GM23338 (cell line): ENCODE results near the gene PAX3. TPM values are rescaled to one million over a fixed set of nuclear protein-coding genes. Genes with fewer than 3 reads are reported as not detected.

ENCODE experiments used
- ATAC-seq: fragments of 200-7000 bp; cut with Tn5 transposase; 3 replicates; pipeline ENCODE4 v1.9.1; 2020
- DNase-seq: peaks from one replicate; pipeline ENCODE4 v3.0.0-alpha.2; 2015; ENCODE audit warnings: low spot score
- H2AFZ ChIP-seq: fragments of 200-600 bp; sonication (generic); 2 replicates; pipeline ENCODE4 v1.8.0; 2016; ENCODE audit warnings: antibody characterized with exemption, mild to moderate bottlenecking, moderate library complexity
- H3F3A ChIP-seq: fragments of 200-600 bp; sonication (generic); replicated peaks from 2 replicates; pipeline ENCODE4 v1.8.0; 2017; ENCODE audit warnings: antibody characterized with exemption, mixed run types, low read depth
- H3K27ac ChIP-seq: fragments of 200-600 bp; sonication (generic); 2 replicates; pipeline ENCODE4 v1.6.1; 2016; ENCODE audit warnings: low read depth
- H3K27me3 ChIP-seq: fragments of 200-600 bp; sonication (generic); 2 replicates; pipeline ENCODE4 v1.8.0; 2016; ENCODE audit warnings: mild to moderate bottlenecking, mixed run types, moderate library complexity; ENCODE audit not compliant: insufficient read depth
- H3K36me3 ChIP-seq: fragments of 200-600 bp; sonication (generic); 2 replicates; pipeline ENCODE4 v1.8.0; 2016; ENCODE audit warnings: mild to moderate bottlenecking; ENCODE audit not compliant: insufficient read depth
- H3K4me1 ChIP-seq: fragments of 200-600 bp; sonication (generic); 2 replicates; pipeline ENCODE4 v1.8.0; 2016; ENCODE audit warnings: mild to moderate bottlenecking, moderate library complexity; ENCODE audit not compliant: insufficient read depth
- H3K4me2 ChIP-seq: fragments of 200-600 bp; sonication (generic); 2 replicates; pipeline ENCODE4 v1.7.1; 2017; ENCODE audit warnings: mixed run types
- H3K4me3 ChIP-seq: fragments of 200-600 bp; sonication (generic); 2 replicates; pipeline ENCODE4 v1.6.1; 2016; ENCODE audit warnings: mixed run types
- H3K79me2 ChIP-seq: fragments of 200-600 bp; sonication (generic); replicated peaks from 2 replicates; pipeline ENCODE4 v1.8.0; 2017; ENCODE audit warnings: mild to moderate bottlenecking; ENCODE audit not compliant: insufficient read depth
- H3K9me2 ChIP-seq: fragments of 200-600 bp; sonication (generic); 2 replicates; pipeline ENCODE4 v1.8.0; 2017; ENCODE audit not compliant: insufficient read depth
- H4K20me1 ChIP-seq: fragments of 200-600 bp; sonication (generic); replicated peaks from 2 replicates; pipeline ENCODE4 v1.8.0; 2017; ENCODE audit warnings: mild to moderate bottlenecking; ENCODE audit not compliant: insufficient read depth
- H3K27ac Mint-ChIP-seq: 2 replicates; pipeline ENCODE4 v1.8.0; 2020; ENCODE audit warnings: inconsistent platforms, mild to moderate bottlenecking, moderate library complexity, mixed read lengths
- H3K27me3 Mint-ChIP-seq: 3 replicates; pipeline ENCODE4 v1.8.0; 2022; ENCODE audit warnings: low read depth, mild to moderate bottlenecking, moderate library complexity, mixed read lengths, inconsistent platforms; ENCODE audit not compliant: insufficient read depth, poor library complexity
- H3K36me3 Mint-ChIP-seq: 3 replicates; pipeline ENCODE4 v1.8.0; 2021; ENCODE audit warnings: low read depth, mild to moderate bottlenecking, inconsistent platforms, moderate library complexity, mixed read lengths
- H3K4me1 Mint-ChIP-seq: 3 replicates; pipeline ENCODE4 v1.8.0; 2020; ENCODE audit warnings: mild to moderate bottlenecking, inconsistent platforms, mixed read lengths
- H3K4me3 Mint-ChIP-seq: 3 replicates; pipeline ENCODE4 v1.8.0; 2021; ENCODE audit warnings: moderate library complexity, mild to moderate bottlenecking, inconsistent platforms, mixed read lengths
- H3K9me3 Mint-ChIP-seq: 3 replicates; pipeline ENCODE4 v1.8.0; 2020; ENCODE audit warnings: moderate library complexity, mild to moderate bottlenecking, inconsistent platforms, mixed read lengths
- CREB1 ChIP-seq: fragments of 250-450 bp; sonication (Bioruptor Pico); IDR thresholded peaks from 2 replicates; pipeline ENCODE4 v1.5.0; 2020; ENCODE audit warnings: low read depth, mild to moderate bottlenecking, moderate library complexity
- POLR2AphosphoS5 ChIP-seq: IDR thresholded peaks from 2 replicates; pipeline ENCODE4 v1.6.1; 2016; ENCODE audit warnings: antibody characterized with exemption, low read depth
- polyA plus RNA-seq: library from polyadenylated mRNA; unstranded; fragments of >200 nt; fragmentation: Nextera tagmentation; extraction: Ambion mirVana; gene quantifications from 2 replicates; pipeline ENCODE4 v1.2.1, GENCODE V29; 2016
- total RNA-seq: library from RNA; depleted of rRNA; stranded (reverse); fragments of >200 nt; shearing (Covaris generic); gene quantifications from 2 replicates; pipeline ENCODE4 v1.2.3, GENCODE V29; 2014
- TF ChIP-seq, protein P1 (sequence below), 2 experiments: fragments of 200-600 bp in 1 of 2; sonication (generic) in 1 of 2; conservative IDR thresholded peaks; 2 replicates each; pipeline versions ENCODE4 v1.5.1 to v1.6.1; 2016 to 2017; ENCODE audit warnings: antibody characterized with exemption in 2 of 2, low read depth in 2 of 2, mild to moderate bottlenecking in 2 of 2, moderate library complexity in 1 of 2
- TF ChIP-seq, protein P2 (sequence below): IDR thresholded peaks from 2 replicates; pipeline ENCODE4 v1.6.1; 2016; ENCODE audit warnings: antibody characterized with exemption

PAX3 gene
- total and polyA plus RNA-seq, 2 experiments from 2014 or later, result not detected

DNA sequence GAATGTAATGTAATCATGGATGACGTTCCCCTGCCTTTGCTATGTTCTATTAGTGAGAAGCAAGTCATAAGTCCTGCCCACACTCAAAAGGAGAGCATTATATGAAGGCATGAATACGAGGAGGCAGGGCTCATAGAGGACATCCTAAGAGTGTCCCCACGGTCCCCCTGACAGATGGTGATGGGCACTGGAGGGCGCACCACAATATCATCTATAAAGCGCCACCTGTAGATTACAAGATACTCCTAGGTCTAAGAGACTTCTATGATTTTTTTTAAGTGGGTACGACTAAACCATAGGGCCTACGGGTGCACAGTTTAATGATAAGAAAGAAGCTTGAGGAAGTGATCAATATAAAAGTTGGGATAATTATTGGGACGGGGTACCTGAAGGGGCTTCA is 131.0 kb downstream of the PAX3 start:
- no peak for TF ChIP-seq CREB1 (CRISPR knock-in tag)
- TF ChIP-seq, protein P1, sequence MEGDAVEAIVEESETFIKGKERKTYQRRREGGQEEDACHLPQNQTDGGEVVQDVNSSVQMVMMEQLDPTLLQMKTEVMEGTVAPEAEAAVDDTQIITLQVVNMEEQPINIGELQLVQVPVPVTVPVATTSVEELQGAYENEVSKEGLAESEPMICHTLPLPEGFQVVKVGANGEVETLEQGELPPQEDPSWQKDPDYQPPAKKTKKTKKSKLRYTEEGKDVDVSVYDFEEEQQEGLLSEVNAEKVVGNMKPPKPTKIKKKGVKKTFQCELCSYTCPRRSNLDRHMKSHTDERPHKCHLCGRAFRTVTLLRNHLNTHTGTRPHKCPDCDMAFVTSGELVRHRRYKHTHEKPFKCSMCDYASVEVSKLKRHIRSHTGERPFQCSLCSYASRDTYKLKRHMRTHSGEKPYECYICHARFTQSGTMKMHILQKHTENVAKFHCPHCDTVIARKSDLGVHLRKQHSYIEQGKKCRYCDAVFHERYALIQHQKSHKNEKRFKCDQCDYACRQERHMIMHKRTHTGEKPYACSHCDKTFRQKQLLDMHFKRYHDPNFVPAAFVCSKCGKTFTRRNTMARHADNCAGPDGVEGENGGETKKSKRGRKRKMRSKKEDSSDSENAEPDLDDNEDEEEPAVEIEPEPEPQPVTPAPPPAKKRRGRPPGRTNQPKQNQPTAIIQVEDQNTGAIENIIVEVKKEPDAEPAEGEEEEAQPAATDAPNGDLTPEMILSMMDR (conservative IDR thresholded peaks at IDR 0.05; ENCODE audit: low read depth in 2 of 2), result peak in 1 of 2 experiments; percentile 37; a peak in 2 of 4 replicates
- peaks cover 23% of the 10 kb centered on the region for H3K4me1 Mint-ChIP-seq
- Histone ChIP-seq H3K79me2 (no peaks in the 10 kb centered on the region), H3K36me3 (no peaks in the 10 kb centered on the region), H3F3A (no peaks in the 10 kb centered on the region), H3K4me1 (peaks cover 16% of the 10 kb centered on the region; the same call in 1 of the 2 replicates), H3K27ac (no peak overlapping the region), H3K27me3 (no peaks in the 10 kb centered on the region), H3K4me2 (no peak overlapping the region), H3K9me2 (peaks cover 5% of the 10 kb centered on the region), H2AFZ (no peak overlapping the region), H4K20me1 (no peaks in the 10 kb centered on the region), H3K4me3 (no peak overlapping the region)
- ATAC-seq (no peak), DNase-seq (no peak)
- H3K36me3 Mint-ChIP-seq, result no peaks in the 10 kb centered on the region
- H3K4me3 Mint-ChIP-seq, result no peak overlapping the region
- no peaks in the 10 kb centered on the region for H3K9me3 Mint-ChIP-seq
- H3K27me3 Mint-ChIP-seq, result peaks cover 6% of the 10 kb centered on the region
- no peak overlapping the region for H3K27ac Mint-ChIP-seq

DNA sequence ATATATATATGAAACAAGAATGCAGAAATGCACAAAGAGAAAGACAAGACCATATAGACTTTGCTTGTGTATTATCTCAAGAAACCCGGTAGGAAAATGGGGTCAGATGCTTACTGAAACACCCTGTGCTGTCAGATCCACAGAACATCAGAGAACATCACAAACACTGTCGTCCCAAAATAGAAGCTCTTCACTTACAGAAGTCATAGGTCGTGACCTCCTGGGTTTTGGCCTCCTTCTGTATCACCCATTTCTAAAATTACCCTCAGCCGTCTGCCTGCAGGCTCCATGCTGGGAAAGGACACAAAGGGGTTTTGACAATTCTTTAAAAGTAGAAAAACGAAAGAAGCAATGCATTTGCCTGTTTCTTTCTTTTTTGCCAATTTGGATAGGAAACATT is 137.9 kb downstream of the PAX3 start:
- Histone ChIP-seq H3K27ac (no peak overlapping the region), H3K9me2 (peaks cover 8% of the 10 kb centered on the region), H3K4me3 (no peak overlapping the region), H3K4me2 (no peak overlapping the region), H4K20me1 (no peaks in the 10 kb centered on the region), H3F3A (no peaks in the 10 kb centered on the region), H3K4me1 (peaks cover 10% of the 10 kb centered on the region; the same call in 1 of the 2 replicates), H3K36me3 (no peaks in the 10 kb centered on the region), H3K27me3 (no peaks in the 10 kb centered on the region), H2AFZ (no peak overlapping the region), H3K79me2 (no peaks in the 10 kb centered on the region)
- no peaks in the 10 kb centered on the region for H3K36me3 Mint-ChIP-seq
- no peak for DNase-seq
- peaks cover 2% of the 10 kb centered on the region for H3K27me3 Mint-ChIP-seq
- H3K4me3 Mint-ChIP-seq, result no peak overlapping the region
- no peak for ATAC-seq
- H3K27ac Mint-ChIP-seq, result no peak overlapping the region
- H3K9me3 Mint-ChIP-seq, result peaks cover under 1% of the 10 kb centered on the region; the same call in 1 of the 3 replicates
- TF ChIP-seq, protein P1 (conservative IDR thresholded peaks at IDR 0.05; ENCODE audit: low read depth in 2 of 2), result no peak
- no peak for TF ChIP-seq POLR2AphosphoS5
- TF ChIP-seq, protein P2, sequence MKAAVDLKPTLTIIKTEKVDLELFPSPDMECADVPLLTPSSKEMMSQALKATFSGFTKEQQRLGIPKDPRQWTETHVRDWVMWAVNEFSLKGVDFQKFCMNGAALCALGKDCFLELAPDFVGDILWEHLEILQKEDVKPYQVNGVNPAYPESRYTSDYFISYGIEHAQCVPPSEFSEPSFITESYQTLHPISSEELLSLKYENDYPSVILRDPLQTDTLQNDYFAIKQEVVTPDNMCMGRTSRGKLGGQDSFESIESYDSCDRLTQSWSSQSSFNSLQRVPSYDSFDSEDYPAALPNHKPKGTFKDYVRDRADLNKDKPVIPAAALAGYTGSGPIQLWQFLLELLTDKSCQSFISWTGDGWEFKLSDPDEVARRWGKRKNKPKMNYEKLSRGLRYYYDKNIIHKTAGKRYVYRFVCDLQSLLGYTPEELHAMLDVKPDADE, result no peak
- H3K4me1 Mint-ChIP-seq, result peaks cover 23% of the 10 kb centered on the region

DNA sequence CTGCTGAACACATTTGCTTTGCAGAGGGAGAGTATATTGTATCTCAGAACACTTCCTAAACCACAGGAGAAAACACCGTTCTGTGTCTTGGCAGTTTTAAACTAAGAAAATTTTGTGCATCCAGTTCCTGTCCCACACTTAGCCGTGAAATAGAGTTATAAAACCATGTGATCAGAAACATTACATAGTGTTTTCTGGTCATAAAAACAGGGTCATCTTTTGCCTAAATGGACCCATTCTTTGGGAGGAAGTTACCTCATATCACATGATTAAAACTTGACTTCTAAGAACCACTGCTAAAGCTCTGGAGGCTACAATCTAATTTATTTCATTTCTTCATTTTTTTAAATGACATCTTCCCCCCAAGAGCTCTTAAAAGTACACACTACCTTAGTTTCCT is 138.7 kb downstream of the PAX3 start:
- Mint-ChIP-seq H3K4me3 (no peak overlapping the region), H3K36me3 (no peaks in the 10 kb centered on the region), H3K4me1 (peaks cover 20% of the 10 kb centered on the region), H3K9me3 (peaks cover 4% of the 10 kb centered on the region; the same call in 1 of the 3 replicates), H3K27ac (no peak overlapping the region), H3K27me3 (peaks cover 2% of the 10 kb centered on the region)
- Histone ChIP-seq H3K9me2 (peaks cover 8% of the 10 kb centered on the region), H3K36me3 (no peaks in the 10 kb centered on the region), H2AFZ (no peak overlapping the region), H3K4me1 (peaks cover 5% of the 10 kb centered on the region; the same call in 1 of the 2 replicates), H3K27ac (no peak overlapping the region), H3F3A (no peaks in the 10 kb centered on the region), H4K20me1 (no peaks in the 10 kb centered on the region), H3K79me2 (no peaks in the 10 kb centered on the region), H3K4me2 (no peak overlapping the region), H3K4me3 (no peak overlapping the region), H3K27me3 (no peaks in the 10 kb centered on the region)
- DNase-seq (no peak), ATAC-seq (no peak)
- TF ChIP-seq, protein P1 (conservative IDR thresholded peaks at IDR 0.05; ENCODE audit: low read depth in 2 of 2), result no peak
- TF ChIP-seq CREB1 (CRISPR knock-in tag), result no peak
